BE2C (cell line): ENCODE data around the gene SCYGR6.
A peak's percentile ranks its signal among the peaks of the same experiment; 100 is the strongest.
"Not testable (repeated sequence)": the region's sequence is repeated elsewhere in the genome, so short reads cannot be mapped to it uniquely, and the experiment has no call there.

Experiments
- DNase-seq: peaks from one replicate; pipeline ENCODE4 v3.0.0-alpha.2; 2020
- H3K27me3 ChIP-seq: fragments of 250-450 bp; sonication (Bioruptor Pico); 2 replicates; pipeline ENCODE4 v1.5.1; 2020; ENCODE audit warnings: mild to moderate bottlenecking
- H3K36me3 ChIP-seq: fragments of 250-450 bp; sonication (Bioruptor Pico); 2 replicates; pipeline ENCODE4 v1.5.1; 2020; ENCODE audit warnings: mild to moderate bottlenecking
- H3K4me1 ChIP-seq: fragments of 250-450 bp; sonication (Bioruptor Pico); 2 replicates; pipeline ENCODE4 v1.5.1; 2020
- H3K4me3 ChIP-seq: 2 replicates; pipeline ENCODE4 v1.5.1; 2011; ENCODE audit warnings: low read depth, low read length
- H3K9me3 ChIP-seq: fragments of 250-450 bp; sonication (Bioruptor Pico); 2 replicates; pipeline ENCODE4 v1.5.1; 2020
- TF ChIP-seq, protein P1 (sequence below): IDR thresholded peaks from 2 replicates; pipeline ENCODE4 v1.5.1; 2012; ENCODE audit warnings: mild to moderate bottlenecking, low read depth, low read length

Gene SCYGR6

DNA sequence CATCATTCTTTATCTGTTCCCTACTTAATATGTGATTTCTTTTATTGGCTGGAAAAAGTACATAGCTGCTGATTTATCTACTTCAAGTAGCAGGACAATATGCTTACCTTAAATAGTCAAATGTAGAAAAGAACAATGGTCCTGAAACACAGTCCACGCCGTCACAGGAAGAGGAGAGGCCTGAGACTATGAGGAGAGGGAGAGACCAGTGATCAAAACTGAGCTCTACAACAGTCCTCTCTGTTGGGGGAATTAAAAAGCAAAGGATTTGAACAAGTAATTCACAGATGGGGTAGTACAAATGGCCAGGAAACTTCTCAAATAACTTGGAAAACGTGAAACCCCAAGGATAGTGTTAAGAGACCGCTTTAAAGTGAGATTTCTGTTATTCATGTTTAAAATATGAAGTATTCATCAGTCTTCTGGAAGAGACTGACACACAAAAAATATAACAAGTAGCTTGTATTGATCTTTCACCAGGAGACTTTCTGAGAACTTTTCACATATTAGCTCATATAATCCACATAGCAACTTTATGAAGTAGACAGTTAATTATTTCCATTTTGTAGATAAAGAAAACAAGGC, 41.3 kb upstream of the SCYGR6 start:
- DNase-seq = no peak
- H3K4me1 ChIP-seq = no peaks in the 10 kb centered on the region
- TF ChIP-seq, protein P1, sequence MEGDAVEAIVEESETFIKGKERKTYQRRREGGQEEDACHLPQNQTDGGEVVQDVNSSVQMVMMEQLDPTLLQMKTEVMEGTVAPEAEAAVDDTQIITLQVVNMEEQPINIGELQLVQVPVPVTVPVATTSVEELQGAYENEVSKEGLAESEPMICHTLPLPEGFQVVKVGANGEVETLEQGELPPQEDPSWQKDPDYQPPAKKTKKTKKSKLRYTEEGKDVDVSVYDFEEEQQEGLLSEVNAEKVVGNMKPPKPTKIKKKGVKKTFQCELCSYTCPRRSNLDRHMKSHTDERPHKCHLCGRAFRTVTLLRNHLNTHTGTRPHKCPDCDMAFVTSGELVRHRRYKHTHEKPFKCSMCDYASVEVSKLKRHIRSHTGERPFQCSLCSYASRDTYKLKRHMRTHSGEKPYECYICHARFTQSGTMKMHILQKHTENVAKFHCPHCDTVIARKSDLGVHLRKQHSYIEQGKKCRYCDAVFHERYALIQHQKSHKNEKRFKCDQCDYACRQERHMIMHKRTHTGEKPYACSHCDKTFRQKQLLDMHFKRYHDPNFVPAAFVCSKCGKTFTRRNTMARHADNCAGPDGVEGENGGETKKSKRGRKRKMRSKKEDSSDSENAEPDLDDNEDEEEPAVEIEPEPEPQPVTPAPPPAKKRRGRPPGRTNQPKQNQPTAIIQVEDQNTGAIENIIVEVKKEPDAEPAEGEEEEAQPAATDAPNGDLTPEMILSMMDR = no peak
- no peaks in the 10 kb centered on the region for H3K27me3 ChIP-seq
- H3K36me3 ChIP-seq = no peaks in the 10 kb centered on the region
- no peaks in the 10 kb centered on the region for H3K9me3 ChIP-seq
- H3K4me3 ChIP-seq = no peak overlapping the region

DNA sequence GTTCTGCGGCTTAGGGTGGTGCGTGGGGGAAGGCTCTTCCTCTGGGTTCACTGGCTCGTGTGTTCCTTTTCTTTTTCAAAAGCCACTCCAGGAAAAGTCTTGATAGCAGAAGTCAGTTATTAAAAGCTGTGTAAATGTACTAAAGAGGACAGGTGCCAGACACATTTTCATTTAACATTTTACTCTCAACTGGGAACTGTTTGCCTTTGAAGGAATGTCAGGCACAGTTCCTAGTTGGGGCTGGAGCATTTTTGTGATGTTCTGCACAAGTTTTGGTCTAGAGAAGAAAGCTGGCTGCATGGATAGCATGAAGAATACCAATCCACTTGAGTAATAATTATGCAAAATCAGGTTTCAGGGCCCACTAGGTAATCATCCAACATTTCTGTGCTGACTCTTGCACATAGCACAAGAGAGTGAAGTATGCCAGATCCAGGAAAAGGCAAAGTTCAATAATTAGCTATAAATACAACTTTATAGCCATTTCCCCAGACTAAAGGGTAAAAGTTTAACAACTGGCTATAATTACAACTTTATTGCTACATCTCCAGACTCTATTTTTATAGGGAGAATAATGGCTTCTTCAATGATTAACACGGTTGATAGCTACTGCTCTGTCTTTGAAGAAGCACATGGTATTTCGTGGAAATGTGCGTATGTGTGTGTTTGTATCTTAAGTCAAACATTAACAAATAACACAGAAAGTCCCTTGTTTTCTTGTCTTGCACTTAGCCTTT, 37.4 kb upstream of the SCYGR6 start:
- TF ChIP-seq, protein P1 = no peak
- H3K27me3 ChIP-seq = no peaks in the 10 kb centered on the region
- no peaks in the 10 kb centered on the region for H3K4me1 ChIP-seq
- H3K4me3 ChIP-seq = no peak overlapping the region
- H3K9me3 ChIP-seq = no peaks in the 10 kb centered on the region
- H3K36me3 ChIP-seq = no peaks in the 10 kb centered on the region
- DNase-seq = no peak

DNA sequence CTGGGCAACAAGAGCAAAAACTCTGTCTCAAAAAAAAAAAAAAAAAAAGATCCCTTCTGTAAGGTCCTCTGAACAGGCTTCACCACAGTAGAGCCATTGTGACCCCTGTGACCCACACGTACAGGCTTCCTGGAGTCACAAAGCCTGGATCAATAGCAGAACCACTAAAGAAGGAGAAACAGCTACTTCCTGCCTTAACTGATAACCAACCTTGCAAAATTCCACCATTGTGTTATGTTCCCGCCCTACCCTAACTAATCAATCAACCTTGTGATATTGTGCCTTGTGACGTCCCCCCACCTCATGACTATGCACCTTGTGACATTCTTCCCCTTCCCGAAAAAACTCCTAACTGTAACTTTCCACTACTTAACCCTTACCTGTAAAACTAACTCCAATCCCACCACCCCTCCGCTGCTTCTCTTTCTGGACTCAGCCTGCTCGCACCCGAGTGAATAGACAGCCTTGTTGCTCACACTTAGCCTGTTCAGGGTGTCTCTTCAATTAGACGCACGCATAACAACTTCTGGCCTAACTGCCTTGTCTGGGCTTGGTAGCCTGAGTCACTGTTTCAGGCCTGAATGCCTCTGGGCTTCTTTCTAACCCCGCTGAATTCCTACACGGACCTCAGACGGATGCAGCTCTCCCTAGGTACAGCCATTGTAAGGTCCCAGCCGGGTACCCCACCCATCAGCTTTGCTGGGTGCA, 35.0 kb upstream of the SCYGR6 start:
- no peak for DNase-seq
- H3K9me3 ChIP-seq = no peaks in the 10 kb centered on the region
- no peaks in the 10 kb centered on the region for H3K4me1 ChIP-seq
- no peak overlapping the region for H3K4me3 ChIP-seq
- TF ChIP-seq, protein P1 = no peak
- no peaks in the 10 kb centered on the region for H3K27me3 ChIP-seq
- no peaks in the 10 kb centered on the region for H3K36me3 ChIP-seq

GRCh38 chr2:227756261-227756660, 31.7 kb upstream of the SCYGR6 start:
- not testable (repeated sequence) for DNase-seq, H3K4me3 ChIP-seq, H3K36me3 ChIP-seq, H3K9me3 ChIP-seq, H3K4me1 ChIP-seq, H3K27me3 ChIP-seq

- no peaks in the 10 kb centered on the region for H3K4me1 ChIP-seq
- TF ChIP-seq, protein P1 = peak; percentile 23; the same call in 1 of the 2 replicates
- H3K27me3 ChIP-seq = no peaks in the 10 kb centered on the region
- H3K4me3 ChIP-seq = no peak overlapping the region
- no peaks in the 10 kb centered on the region for H3K9me3 ChIP-seq
- peak; percentile 19 for DNase-seq
- no peaks in the 10 kb centered on the region for H3K36me3 ChIP-seq
Observed at GRCh38 chr2:227748079-227748478, 23.5 kb upstream of the SCYGR6 start.

- Histone ChIP-seq H3K9me3 (no peaks in the 10 kb centered on the region), H3K36me3 (no peaks in the 10 kb centered on the region), H3K27me3 (no peaks in the 10 kb centered on the region), H3K4me3 (no peak within 1 kb of the TSS), H3K4me1 (no peaks in the 10 kb centered on the region)
- TF ChIP-seq, protein P1 = no peak
- no peak for DNase-seq
Observed at GRCh38 chr2:227745594-227745993, 21.0 kb upstream of the SCYGR6 start, which contains the start of gene SCYGR8. Gene SCYGR8 (plus strand): TSS chr2:227745894. CDS start chr2:227745894, 0 bp downstream.
